Endothelial cell of umbilical vein (primary cell): ENCODE data around the gene EHMT1. TPM values are rescaled to one million over a fixed set of nuclear protein-coding genes. Genes with fewer than 3 reads are reported as not detected.
"Not testable (repeated sequence)": the region's sequence is repeated elsewhere in the genome, so short reads cannot be mapped to it uniquely, and the experiment has no call there.

Experiments used
- BruUV-seq: library from RNA; stranded (reverse); fragments of 400-500 nt; replicated peaks from 2 replicates; lab custom pipeline; 2021; lab: Mats Ljungman, UMichigan
- CTCF ChIA-PET: fragments of 300-600, 350-600 bp; sonication (Branson Sonifier 250); formaldehyde crosslinking; loops from one replicate; lab custom pipeline; 2021; ENCODE audit warnings: antibody characterized with exemption, inconsistent platforms; lab: Charles Lee
- POLR2A ChIA-PET: fragments of 300-600, 350-600 bp; sonication (Branson Sonifier 250); formaldehyde crosslinking; loops from one replicate; lab custom pipeline; 2021; ENCODE audit warnings: antibody characterized with exemption, inconsistent platforms; lab: Charles Lee
- DNase-seq: peaks from one replicate; pipeline ENCODE4 v3.0.0-alpha.2; 2011; ENCODE audit warnings: low read depth, low spot score
- FAIRE-seq: peaks from 2 replicates; lab custom pipeline; 2011; peaks lifted over from hg19 to GRCh38; lab: Jason Lieb, UNC
- H2AFZ ChIP-seq: 2 replicates; pipeline ENCODE4 v1.6.0; 2012; ENCODE audit warnings: low read depth, low read length, control low read depth, inconsistent platforms
- H3K27ac ChIP-seq: 2 replicates; pipeline ENCODE4 v1.5.1; 2011; ENCODE audit warnings: low read depth, mild to moderate bottlenecking, control low read depth, low read length, moderate library complexity; ENCODE audit not compliant: insufficient read depth
- H3K27me3 ChIP-seq, 2 experiments: 2 replicates each; pipeline versions ENCODE4 v1.6.0 to v1.6.1; 2011; ENCODE audit warnings: low read length in 2 of 2, mixed read lengths in 1 of 2; ENCODE audit not compliant: control insufficient read depth in 2 of 2, insufficient read depth in 2 of 2
- H3K36me3 ChIP-seq, 2 experiments: 2 replicates in 1 of 2; 3 replicates in 1 of 2; pipeline ENCODE4 v1.5.1; 2011; ENCODE audit warnings: low read length in 2 of 2, mild to moderate bottlenecking in 1 of 2, moderate library complexity in 1 of 2; ENCODE audit not compliant: control insufficient read depth in 2 of 2, insufficient read depth in 2 of 2; ENCODE audit errors: extremely low read depth in 1 of 2
- H3K4me1 ChIP-seq: 3 replicates; pipeline ENCODE4 v1.5.1; 2011; ENCODE audit warnings: mild to moderate bottlenecking, low read length; ENCODE audit not compliant: control insufficient read depth, insufficient read depth; ENCODE audit errors: extremely low read depth
- H3K4me2 ChIP-seq: 2 replicates; pipeline ENCODE4 v1.6.1; 2011; ENCODE audit warnings: low read length, control low read depth, mixed read lengths; ENCODE audit not compliant: insufficient read depth
- H3K4me3 ChIP-seq, 3 experiments: fragments of 200-600 bp in 1 of 3; sonication (generic), shearing (Covaris generic) in 1 of 3; replicated peaks in 1 of 3; 2 replicates each; pipeline ENCODE4 v1.5.1; 2011 to 2016; ENCODE audit warnings: control low read depth in 3 of 3, low read length in 3 of 3, mild to moderate bottlenecking in 2 of 3, inconsistent platforms in 1 of 3, low read depth in 1 of 3, moderate library complexity in 1 of 3; ENCODE audit not compliant: insufficient read depth in 1 of 3
- H3K79me2 ChIP-seq: 2 replicates; pipeline ENCODE4 v1.6.0; 2012; ENCODE audit warnings: low read length, inconsistent platforms; ENCODE audit not compliant: control insufficient read depth, insufficient read depth
- H3K9ac ChIP-seq: replicated peaks from 2 replicates; pipeline ENCODE3; 2011; ENCODE audit warnings: low read length, control low read depth; ENCODE audit not compliant: insufficient read depth; ENCODE audit errors: extremely low read depth
- H3K9me1 ChIP-seq: replicated peaks from 3 replicates; pipeline ENCODE4 v1.6.0; 2011; ENCODE audit warnings: mild to moderate bottlenecking, low read length; ENCODE audit not compliant: control insufficient read depth, insufficient read depth; ENCODE audit errors: extremely low read depth
- H3K9me3 ChIP-seq: replicated peaks from 2 replicates; pipeline ENCODE4 v1.5.1; 2012; ENCODE audit warnings: low read length, inconsistent platforms; ENCODE audit not compliant: control insufficient read depth, insufficient read depth
- H4K20me1 ChIP-seq: replicated peaks from 2 replicates; pipeline ENCODE3; 2011; ENCODE audit warnings: mild to moderate bottlenecking, low read length; ENCODE audit not compliant: control insufficient read depth, insufficient read depth; ENCODE audit errors: extremely low read depth
- CTCF ChIP-seq, 2 donors: IDR thresholded peaks; 1 replicate in 1 of 2; 2 replicates in 1 of 2; pipeline ENCODE4 v1.5.1; 2011; ENCODE audit warnings: low read length in 2 of 2, mild to moderate bottlenecking in 2 of 2, moderate library complexity in 2 of 2, control low read depth in 1 of 2, inconsistent platforms in 1 of 2, low read depth in 1 of 2; ENCODE audit not compliant: insufficient read depth in 1 of 2; ENCODE audit errors: extremely low read depth in 1 of 2
- EZH2 ChIP-seq: IDR thresholded peaks from 2 replicates; pipeline ENCODE4 v1.6.1; 2012; ENCODE audit warnings: borderline replicate concordance, low read depth, mild to moderate bottlenecking, moderate library complexity, low read length, inconsistent platforms; ENCODE audit not compliant: severe bottlenecking
- FOS ChIP-seq: IDR thresholded peaks from 2 replicates; pipeline ENCODE4 v1.6.1; 2011; ENCODE audit warnings: mild to moderate bottlenecking, low read length, moderate library complexity, borderline replicate concordance; ENCODE audit not compliant: insufficient read depth
- GATA2 ChIP-seq: IDR thresholded peaks from 2 replicates; pipeline ENCODE4 v1.7.0; 2011; ENCODE audit warnings: low read depth, mild to moderate bottlenecking, moderate library complexity, mixed read lengths, low read length; ENCODE audit not compliant: insufficient read length, insufficient read depth
- JUN ChIP-seq: IDR thresholded peaks from 2 replicates; pipeline ENCODE4 v1.6.1; 2011; ENCODE audit warnings: borderline replicate concordance, low read depth; ENCODE audit not compliant: insufficient read length, insufficient read depth
- MAX ChIP-seq: IDR thresholded peaks from 2 replicates; pipeline ENCODE4 v1.6.1; 2011; ENCODE audit not compliant: insufficient read depth, insufficient read length
- MYC ChIP-seq: IDR thresholded peaks from one replicate; pipeline ENCODE4 v1.6.1; 2011; ENCODE audit warnings: mild to moderate bottlenecking, low read depth, low read length
- POLR2A ChIP-seq: IDR thresholded peaks from 2 replicates; pipeline ENCODE4 v1.6.1; 2012; ENCODE audit warnings: low read depth, mild to moderate bottlenecking, control low read depth, low read length
- POLR2AphosphoS5 ChIP-seq: IDR thresholded peaks from 2 replicates; pipeline ENCODE4 v1.6.1; 2012; ENCODE audit warnings: low read depth, mild to moderate bottlenecking, control low read depth, low read length, moderate library complexity; ENCODE audit not compliant: insufficient read depth
- dilution Hi-C: fragments of 300-500 bp; cut with MboI; formaldehyde crosslinking; loops from one replicate; pipeline ENCODE4 v1.15.0; 2019; ENCODE audit warnings: low sequenced_read_pairs; ENCODE audit not compliant: extremely low pct_ligation_motif_present
- intact Hi-C: fragments of 100-400 bp; cut with micrococcal nuclease; formaldehyde crosslinking; loops from one replicate; pipeline ENCODE4 v1.10.0; 2022
- polyA plus RNA-seq, 4 experiments: library from polyadenylated mRNA; depleted of rRNA in 3 of 4; stranded (reverse) in 3 of 4; unstranded in 1 of 4; fragments of >200 nt; gene quantifications; 2 replicates each; pipeline versions ENCODE4 v1.2.1 to v1.2.3, GENCODE V29; 2011 to 2012; ENCODE audit warnings: missing spikeins in 1 of 4
- total RNA-seq: library from RNA; stranded (reverse); gene quantifications from 2 replicates; pipeline ENCODE4 v1.2.3, GENCODE V29; 2021

EHMT1 gene
- total and polyA plus RNA-seq, 2 donors (not counting 3 experiments of a cell fraction or from before 2014, with no cell fraction given), result 48.2 to 104 TPM

- Histone ChIP-seq H2AFZ (no peak overlapping the region), H3K27ac (no peak overlapping the region), H3K9me1 (no peaks in the 10 kb centered on the region), H3K79me2 (peaks cover 24% of the 10 kb centered on the region), H3K4me2 (no peak overlapping the region), H3K9me3 (no peaks in the 10 kb centered on the region), H3K9ac (no peak overlapping the region), H3K4me1 (no peaks in the 10 kb centered on the region), H3K4me3 (no peak overlapping the region), H3K36me3 (peaks cover 3 to 28% of the 10 kb centered on the region in 2 experiments), H3K27me3 (no peaks in the 10 kb centered on the region), H4K20me1 (no peaks in the 10 kb centered on the region)
- ChIA-PET CTCF (no interaction called here), POLR2A (no interaction called here)
- FAIRE-seq (no peak), DNase-seq (no peak)
- BruUV-seq, result no TSS peak
- TF ChIP-seq GATA2 (no peak), EZH2 (no peak), POLR2A (no peak), CTCF (IDR thresholded peaks at IDR 0.05; ENCODE audit: extremely low read depth in 1 of 2, insufficient read depth in 1 of 2, low read depth in 1 of 2, low read length in 2 of 2) (no peak), MAX (no peak), FOS (no peak), POLR2AphosphoS5 (no peak), JUN (no peak), MYC (no peak)
- intact Hi-C loops (no loop called here), dilution Hi-C loops (no loop called here)
Observed at GRCh38 chr9:137715321-137715720, 96.5 kb downstream of the EHMT1 start.

- FAIRE-seq, POLR2A ChIA-PET, H3K4me2 ChIP-seq, dilution Hi-C loops, DNase-seq, BruUV-seq, intact Hi-C loops, H3K4me1 ChIP-seq, H4K20me1 ChIP-seq, H3K9me1 ChIP-seq, H3K27me3 ChIP-seq, H3K9ac ChIP-seq, H3K9me3 ChIP-seq, CTCF ChIA-PET, H3K4me3 ChIP-seq, H3K27ac ChIP-seq, H2AFZ ChIP-seq: not testable (repeated sequence)
- Histone ChIP-seq H3K79me2 (peaks cover 24% of the 10 kb centered on the region), H3K36me3 (peaks cover 3 to 24% of the 10 kb centered on the region in 2 experiments)
Observed at GRCh38 chr9:137715866-137716693, 97.3 kb downstream of the EHMT1 start.
